ENCODE measurements around the gene FHIT.

DNA sequence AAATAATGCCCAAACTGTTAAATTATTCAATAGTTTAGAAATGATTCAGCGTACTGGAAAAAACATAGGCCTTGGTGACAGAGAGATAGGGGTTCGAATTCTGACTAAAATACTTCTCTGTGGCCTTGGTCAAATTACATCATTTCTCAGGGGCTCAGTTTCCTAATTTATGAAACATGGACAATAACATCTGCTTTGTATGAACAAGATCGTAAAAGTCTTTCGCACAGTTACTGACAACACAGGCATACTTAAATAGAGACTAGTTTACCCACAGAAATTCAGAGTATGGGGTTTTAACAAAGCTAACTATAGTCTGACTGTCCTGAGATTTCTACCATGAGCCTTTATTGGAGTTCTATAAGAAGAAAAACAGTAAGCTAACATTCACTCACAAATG is 440.4 kb downstream of the FHIT start:
- TF ChIP-seq, protein P1, sequence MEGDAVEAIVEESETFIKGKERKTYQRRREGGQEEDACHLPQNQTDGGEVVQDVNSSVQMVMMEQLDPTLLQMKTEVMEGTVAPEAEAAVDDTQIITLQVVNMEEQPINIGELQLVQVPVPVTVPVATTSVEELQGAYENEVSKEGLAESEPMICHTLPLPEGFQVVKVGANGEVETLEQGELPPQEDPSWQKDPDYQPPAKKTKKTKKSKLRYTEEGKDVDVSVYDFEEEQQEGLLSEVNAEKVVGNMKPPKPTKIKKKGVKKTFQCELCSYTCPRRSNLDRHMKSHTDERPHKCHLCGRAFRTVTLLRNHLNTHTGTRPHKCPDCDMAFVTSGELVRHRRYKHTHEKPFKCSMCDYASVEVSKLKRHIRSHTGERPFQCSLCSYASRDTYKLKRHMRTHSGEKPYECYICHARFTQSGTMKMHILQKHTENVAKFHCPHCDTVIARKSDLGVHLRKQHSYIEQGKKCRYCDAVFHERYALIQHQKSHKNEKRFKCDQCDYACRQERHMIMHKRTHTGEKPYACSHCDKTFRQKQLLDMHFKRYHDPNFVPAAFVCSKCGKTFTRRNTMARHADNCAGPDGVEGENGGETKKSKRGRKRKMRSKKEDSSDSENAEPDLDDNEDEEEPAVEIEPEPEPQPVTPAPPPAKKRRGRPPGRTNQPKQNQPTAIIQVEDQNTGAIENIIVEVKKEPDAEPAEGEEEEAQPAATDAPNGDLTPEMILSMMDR (IDR thresholded peaks at IDR 0.05; ENCODE audit: low read depth, low read length), result no peak
- no peak for TF ChIP-seq EZH2phosphoT487 (IDR thresholded peaks at IDR 0.05; ENCODE audit: low read depth)
